ENCODE results near the gene PHF21A.
"Not testable (repeated sequence)": the region's sequence is repeated elsewhere in the genome, so short reads cannot be mapped to it uniquely, and the experiment has no call there.

Gene PHF21A

GRCh38 chr11:45904309-45904915 is 216.8 kb downstream of the PHF21A start:
- Mint-ChIP-seq H3K36me3 (ENCODE audit: low read depth) (no peaks in the 10 kb centered on the region), H3K4me3 (no peak overlapping the region), H3K27ac (no peak overlapping the region), H3K27me3 (peaks cover 5% of the 10 kb centered on the region), H3K4me1 (ENCODE audit: low read depth) (peaks cover 7% of the 10 kb centered on the region), H3K9me3 (no peaks in the 10 kb centered on the region)

GRCh38 chr11:45902452-45903380 is 218.5 kb downstream of the PHF21A start:
- Mint-ChIP-seq H3K27me3 (peaks cover 10% of the 10 kb centered on the region), H3K27ac (no peak overlapping the region), H3K36me3 (ENCODE audit: low read depth) (no peaks in the 10 kb centered on the region), H3K4me1 (ENCODE audit: low read depth) (peaks cover 7% of the 10 kb centered on the region), H3K4me3 (no peak overlapping the region), H3K9me3 (no peaks in the 10 kb centered on the region)

- peaks cover 4% of the 10 kb centered on the region for H3K4me1 Mint-ChIP-seq (ENCODE audit: low read depth)
- H3K9me3 Mint-ChIP-seq: no peaks in the 10 kb centered on the region
- H3K4me3 Mint-ChIP-seq: no peak overlapping the region
- H3K27me3 Mint-ChIP-seq: peaks cover 10% of the 10 kb centered on the region
- H3K27ac Mint-ChIP-seq: no peak overlapping the region
- no peaks in the 10 kb centered on the region for H3K36me3 Mint-ChIP-seq (ENCODE audit: low read depth)
Measured at GRCh38 chr11:45901626-45902025, 219.6 kb downstream of the PHF21A start.

GRCh38 chr11:45900916-45901617 is 220.2 kb downstream of the PHF21A start:
- Mint-ChIP-seq H3K27ac (no peak overlapping the region), H3K27me3 (peaks cover 10% of the 10 kb centered on the region), H3K36me3 (ENCODE audit: low read depth) (no peaks in the 10 kb centered on the region)

GRCh38 chr11:45900175-45900800 is 221.0 kb downstream of the PHF21A start:
- H3K27me3 Mint-ChIP-seq: peaks cover 10% of the 10 kb centered on the region
- H3K27ac Mint-ChIP-seq: peak overlapping the region; percentile 28
- not testable (repeated sequence) for H3K36me3 Mint-ChIP-seq (ENCODE audit: low read depth); H3K4me1 Mint-ChIP-seq (ENCODE audit: low read depth); H3K9me3 Mint-ChIP-seq
- peak overlapping the region; percentile 43 for H3K4me3 Mint-ChIP-seq

More at GRCh38 chr11:45900916-45901617, 220.2 kb downstream of the PHF21A start:
- Mint-ChIP-seq H3K4me3 (no peak overlapping the region), H3K9me3 (no peaks in the 10 kb centered on the region), H3K4me1 (ENCODE audit: low read depth) (no peaks in the 10 kb centered on the region)

GRCh38 chr11:45899448-45900174 is 221.6 kb downstream of the PHF21A start:
- Mint-ChIP-seq H3K4me1 (ENCODE audit: low read depth) (no peaks in the 10 kb centered on the region), H3K4me3 (peak overlapping the region; percentile 49), H3K27me3 (peaks cover 16% of the 10 kb centered on the region), H3K9me3 (no peaks in the 10 kb centered on the region), H3K27ac (no peak overlapping the region), H3K36me3 (ENCODE audit: low read depth) (no peaks in the 10 kb centered on the region)

GRCh38 chr11:45899086-45899447 is 222.2 kb downstream of the PHF21A start:
- Mint-ChIP-seq H3K27ac (no peak overlapping the region), H3K27me3 (peaks cover 18% of the 10 kb centered on the region)

GRCh38 chr11:45897556-45897955 is 223.7 kb downstream of the PHF21A start:
- H3K27ac Mint-ChIP-seq: no peak overlapping the region
- peaks cover 22% of the 10 kb centered on the region for H3K27me3 Mint-ChIP-seq
- H3K9me3 Mint-ChIP-seq: no peaks in the 10 kb centered on the region
- no peaks in the 10 kb centered on the region for H3K36me3 Mint-ChIP-seq (ENCODE audit: low read depth)
- H3K4me1 Mint-ChIP-seq (ENCODE audit: low read depth): no peaks in the 10 kb centered on the region
- no peak overlapping the region for H3K4me3 Mint-ChIP-seq

More at GRCh38 chr11:45899086-45899447, 222.2 kb downstream of the PHF21A start:
- Mint-ChIP-seq H3K4me3 (peak overlapping the region; percentile 49), H3K9me3 (no peaks in the 10 kb centered on the region), H3K4me1 (ENCODE audit: low read depth) (no peaks in the 10 kb centered on the region), H3K36me3 (ENCODE audit: low read depth) (no peaks in the 10 kb centered on the region)

GRCh38 chr11:45896422-45896984 is 224.8 kb downstream of the PHF21A start:
- Mint-ChIP-seq H3K9me3 (no peaks in the 10 kb centered on the region), H3K36me3 (ENCODE audit: low read depth) (no peaks in the 10 kb centered on the region), H3K27ac (no peak overlapping the region), H3K4me1 (ENCODE audit: low read depth) (no peaks in the 10 kb centered on the region), H3K4me3 (no peak overlapping the region), H3K27me3 (peaks cover 22% of the 10 kb centered on the region)

- Mint-ChIP-seq H3K9me3 (no peaks in the 10 kb centered on the region), H3K4me1 (ENCODE audit: low read depth) (no peaks in the 10 kb centered on the region), H3K27me3 (peaks cover 21% of the 10 kb centered on the region)
Measured at GRCh38 chr11:45895553-45896259, 225.5 kb downstream of the PHF21A start.

GRCh38 chr11:45894555-45895247 is 226.6 kb downstream of the PHF21A start:
- no peaks in the 10 kb centered on the region for H3K36me3 Mint-ChIP-seq (ENCODE audit: low read depth)
- peaks cover 17% of the 10 kb centered on the region for H3K27me3 Mint-ChIP-seq
- no peaks in the 10 kb centered on the region for H3K9me3 Mint-ChIP-seq
- H3K27ac Mint-ChIP-seq: no peak overlapping the region
- no peak overlapping the region for H3K4me3 Mint-ChIP-seq
- H3K4me1 Mint-ChIP-seq (ENCODE audit: low read depth): no peaks in the 10 kb centered on the region

More at GRCh38 chr11:45895553-45896259, 225.5 kb downstream of the PHF21A start:
- no peak overlapping the region for H3K4me3 Mint-ChIP-seq
- H3K27ac Mint-ChIP-seq: no peak overlapping the region
- no peaks in the 10 kb centered on the region for H3K36me3 Mint-ChIP-seq (ENCODE audit: low read depth)

- Mint-ChIP-seq H3K4me1 (ENCODE audit: low read depth) (no peaks in the 10 kb centered on the region), H3K27me3 (peaks cover 13% of the 10 kb centered on the region), H3K27ac (no peak overlapping the region), H3K4me3 (no peak overlapping the region), H3K9me3 (no peaks in the 10 kb centered on the region), H3K36me3 (ENCODE audit: low read depth) (no peaks in the 10 kb centered on the region)
Measured at GRCh38 chr11:45892856-45893255, 228.4 kb downstream of the PHF21A start.

All from stimulated activated naive CD8-positive, alpha-beta T cell treated with anti-CD3 and anti-CD28 coated beads, Interleukin-15, Interleukin-2, amounts not matched to agents 100 ng/mL and 50 ng/mL, for 24 hours (primary cell).